M059J (cell line): ENCODE results near the gene SYCN. TPM values are rescaled to one million over a fixed set of nuclear protein-coding genes. Genes with fewer than 3 reads are reported as not detected.

Source experiments
- DNase-seq: peaks from one replicate; pipeline ENCODE4 v3.0.0-alpha.2; 2012; ENCODE audit warnings: low read depth
- total RNA-seq: library from RNA; depleted of rRNA; stranded (reverse); fragments of >200 nt; shearing (Covaris generic); gene quantifications from 2 replicates; pipeline ENCODE4 v1.2.3, GENCODE V29; 2014

Gene SYCN
- total RNA-seq, 1 experiment from 2014 or later: not detected

DNA sequence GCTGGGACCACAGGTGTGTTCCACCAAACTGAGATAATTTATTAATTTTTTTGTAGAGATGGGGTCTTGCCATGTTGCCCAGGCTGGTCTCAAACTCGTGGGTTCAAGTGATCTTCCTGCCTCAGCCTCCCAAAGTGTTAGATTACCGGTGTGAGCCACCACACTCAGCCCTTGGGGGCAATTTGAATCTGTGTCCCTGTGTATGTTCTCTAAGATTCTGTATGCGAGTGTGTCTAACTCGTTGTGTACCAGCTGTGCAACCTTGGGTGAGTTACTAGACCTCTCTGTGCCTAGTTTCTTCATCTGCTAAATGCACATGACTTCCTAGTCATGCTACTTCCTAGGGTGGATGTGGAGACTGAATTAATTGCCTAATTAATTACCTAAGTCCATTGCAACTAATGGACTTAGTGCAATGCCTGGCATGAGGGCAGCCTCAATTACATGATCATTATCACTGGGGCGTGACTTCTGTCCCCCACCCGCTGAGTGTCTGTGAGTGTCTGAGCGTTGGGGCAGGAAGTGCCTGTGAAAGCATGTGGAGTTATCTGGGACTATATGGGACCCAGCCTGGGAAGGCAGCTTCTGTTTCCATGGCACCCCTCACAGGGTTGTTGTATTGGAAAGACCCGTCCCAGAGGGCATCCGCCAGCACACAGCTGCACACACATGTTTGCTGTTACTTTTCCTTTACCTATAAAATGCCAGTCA is 9.1 kb downstream of the SYCN start:
- peak; percentile 36 for DNase-seq

DNA sequence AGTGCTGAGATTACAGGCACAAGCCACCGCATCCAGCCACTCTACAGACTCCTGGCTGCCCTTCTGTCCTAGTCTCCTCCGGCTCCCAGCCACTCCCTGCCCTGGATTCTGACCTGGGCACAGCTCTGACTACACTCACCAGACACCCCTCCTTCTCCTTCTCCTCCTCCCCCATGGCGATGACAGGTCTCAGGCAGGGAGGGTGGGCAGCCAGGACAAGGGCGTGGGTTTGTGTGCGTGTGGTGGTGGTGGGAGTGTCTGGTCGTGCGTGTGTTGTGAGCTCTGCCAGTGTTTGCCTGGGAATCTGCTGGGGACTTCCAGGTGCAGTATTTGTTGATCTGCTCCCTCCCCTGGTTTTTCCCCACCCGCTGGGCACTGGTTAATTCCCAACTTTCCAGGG is 10.3 kb downstream of the SYCN start:
- DNase-seq: peak; percentile 19

DNA sequence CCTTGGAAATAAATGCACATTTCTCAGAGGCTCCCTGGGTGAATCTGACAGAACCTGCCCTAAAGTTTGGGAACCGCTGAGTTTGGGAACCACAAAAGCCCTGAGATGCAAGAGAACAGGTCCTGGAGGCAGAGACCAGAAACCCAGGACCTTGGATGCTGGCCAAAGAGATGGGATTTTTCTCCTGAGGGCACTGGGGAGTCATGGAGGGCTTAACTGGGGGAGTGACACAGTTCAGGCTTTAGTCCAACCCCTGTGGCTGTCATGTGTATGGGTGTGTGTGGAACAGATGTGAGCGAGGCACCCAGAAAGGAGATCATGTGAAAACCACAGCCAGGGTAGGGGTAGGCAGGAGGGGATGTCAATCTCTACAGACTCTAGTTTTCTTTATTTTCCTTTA is 11.2 kb downstream of the SYCN start:
- DNase-seq: peak; percentile 29

DNA sequence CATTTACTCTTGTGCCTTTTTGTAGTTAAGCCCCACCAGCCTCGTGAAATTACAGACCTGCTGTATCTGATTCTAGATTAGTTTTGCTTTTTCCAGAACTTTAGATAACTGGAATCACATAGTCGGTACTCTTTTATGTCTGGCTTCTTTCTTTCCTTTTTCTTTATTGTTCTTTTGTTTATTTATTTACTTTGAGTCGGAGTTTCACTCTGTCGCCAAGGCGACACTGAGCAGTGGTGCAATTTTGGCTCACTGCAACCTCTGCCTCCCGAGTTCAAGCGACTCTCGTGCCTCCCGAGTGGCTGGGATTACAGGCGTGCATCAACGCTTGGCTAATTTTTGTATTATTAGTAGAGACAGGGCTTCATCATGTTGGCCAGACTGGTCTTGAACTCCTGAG is 13.3 kb downstream of the SYCN start:
- no peak for DNase-seq

DNA sequence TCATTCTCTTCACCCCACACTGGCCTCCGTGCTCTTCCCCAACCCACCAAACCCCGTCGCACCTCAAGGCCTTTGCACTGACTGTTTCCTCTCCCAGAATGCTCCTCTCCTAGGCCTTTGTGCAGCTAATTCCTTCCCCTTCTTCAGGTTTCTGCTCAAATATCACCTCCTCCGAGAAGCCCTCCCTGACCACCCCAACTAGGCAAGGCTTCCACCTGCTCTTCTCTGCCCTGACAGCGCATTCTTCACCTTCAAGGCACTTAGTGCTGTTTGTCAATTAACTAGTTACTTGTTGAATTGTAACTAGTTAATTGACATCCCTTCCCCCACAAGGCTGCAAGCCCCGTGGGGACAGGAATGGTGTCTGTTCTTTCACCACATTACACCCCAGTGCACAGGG is 15.1 kb downstream of the SYCN start:
- no peak for DNase-seq

DNA sequence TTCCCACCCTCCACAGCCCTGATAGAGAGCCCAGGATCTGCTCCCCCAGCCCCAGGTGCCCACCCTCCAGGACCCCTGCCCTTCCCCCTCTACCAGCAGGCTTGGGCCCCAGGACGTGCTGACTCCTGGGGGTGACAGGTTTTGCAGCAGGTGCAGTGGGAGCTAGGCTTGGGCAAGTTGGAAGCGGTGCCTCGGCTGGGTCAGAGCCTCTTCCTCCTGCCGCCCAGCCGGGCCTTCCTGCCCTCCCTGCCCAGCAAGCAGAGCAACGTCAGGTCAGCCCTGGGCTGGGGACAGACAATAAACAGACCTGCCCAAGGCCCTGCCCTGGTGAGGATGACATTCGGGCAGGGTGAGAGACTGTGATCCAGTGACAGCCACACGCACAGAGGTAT is 16.5 kb downstream of the SYCN start:
- no peak for DNase-seq

DNA sequence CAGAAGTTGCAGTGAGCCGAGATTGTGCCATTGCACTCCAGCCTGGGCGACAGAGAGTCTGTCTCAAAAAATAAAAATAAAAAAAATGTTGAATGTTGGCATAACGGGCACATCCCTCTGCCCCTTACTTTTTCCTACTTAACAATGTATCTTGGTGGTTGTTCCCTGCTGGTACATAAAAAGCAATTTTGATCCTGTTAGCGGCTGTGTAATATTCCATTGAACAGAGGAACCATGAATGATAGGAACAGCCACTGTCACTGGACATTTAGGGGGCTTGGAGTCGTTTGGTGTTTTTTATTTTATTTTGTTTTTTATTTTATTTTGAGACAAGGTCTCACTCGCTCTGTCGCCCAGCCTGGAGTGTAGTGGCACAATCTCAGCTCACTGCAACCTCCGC is 17.7 kb downstream of the SYCN start:
- no peak for DNase-seq

DNA sequence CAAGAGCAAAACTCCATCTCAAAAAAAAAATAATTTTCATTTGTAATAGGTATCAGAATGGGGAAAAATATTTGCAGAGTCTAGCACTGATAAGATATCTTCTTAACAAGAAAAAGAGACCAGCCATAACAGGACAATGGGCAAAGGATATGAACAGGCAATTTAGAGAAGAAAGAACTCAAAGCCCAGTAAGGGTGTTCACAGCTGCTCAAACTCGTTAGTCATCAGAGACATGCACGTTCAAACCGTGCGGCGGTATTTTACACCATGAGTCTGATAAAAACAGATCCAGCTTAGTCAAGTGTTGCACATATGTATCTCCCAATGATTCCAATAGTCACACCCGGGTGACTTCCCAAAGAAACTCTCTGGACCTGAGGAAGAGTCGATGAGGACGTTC is 21.0 kb downstream of the SYCN start:
- no peak for DNase-seq

DNA sequence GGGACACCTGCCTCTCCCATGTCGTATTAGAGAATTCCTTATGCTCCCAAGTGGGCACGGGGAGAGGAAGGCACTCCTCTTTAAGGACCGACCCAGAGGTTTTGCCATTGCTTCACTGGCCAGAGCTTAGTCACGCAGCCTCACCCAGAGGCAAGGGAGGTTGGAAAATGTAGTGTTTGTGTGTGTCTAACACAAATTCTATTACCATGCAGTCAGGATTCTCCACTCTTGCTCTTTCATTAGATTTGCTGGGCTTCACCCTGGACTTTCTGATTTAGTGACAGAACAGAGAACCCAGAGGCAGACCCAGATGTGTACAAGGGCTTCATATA is 21.9 kb downstream of the SYCN start:
- DNase-seq: no peak

DNA sequence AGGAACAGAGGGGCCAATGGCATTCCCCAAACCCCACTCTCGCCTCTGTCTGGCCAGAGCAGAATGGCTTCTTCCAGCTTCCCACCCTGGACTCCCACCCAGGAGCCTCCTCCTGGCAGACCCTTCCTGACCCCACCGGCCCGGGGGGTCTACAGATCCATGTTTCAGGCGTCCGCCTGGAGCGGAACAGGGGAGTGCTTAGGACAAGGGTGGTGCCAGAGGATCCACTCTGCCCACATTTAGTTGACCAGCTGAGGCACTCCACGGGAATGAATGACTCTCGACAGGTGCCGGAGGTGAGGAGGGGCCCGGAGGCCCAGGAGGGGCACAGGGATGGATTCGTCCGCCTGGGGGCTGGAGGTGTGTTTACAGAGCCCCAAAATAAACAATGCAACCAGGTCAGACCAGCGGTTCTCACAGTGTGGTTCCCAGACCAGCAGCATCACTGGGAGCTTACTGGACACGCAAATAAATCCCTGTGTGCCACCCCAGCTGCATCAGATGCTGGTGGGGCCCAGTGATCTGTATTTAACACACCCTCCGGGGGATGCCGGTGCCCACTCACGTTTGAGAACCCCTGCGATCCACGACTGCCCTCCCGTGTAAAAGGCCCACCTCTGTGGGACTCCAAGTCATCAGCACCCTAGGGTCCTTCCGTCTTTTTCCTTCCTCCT is 22.4 kb downstream of the SYCN start:
- no peak for DNase-seq

DNA sequence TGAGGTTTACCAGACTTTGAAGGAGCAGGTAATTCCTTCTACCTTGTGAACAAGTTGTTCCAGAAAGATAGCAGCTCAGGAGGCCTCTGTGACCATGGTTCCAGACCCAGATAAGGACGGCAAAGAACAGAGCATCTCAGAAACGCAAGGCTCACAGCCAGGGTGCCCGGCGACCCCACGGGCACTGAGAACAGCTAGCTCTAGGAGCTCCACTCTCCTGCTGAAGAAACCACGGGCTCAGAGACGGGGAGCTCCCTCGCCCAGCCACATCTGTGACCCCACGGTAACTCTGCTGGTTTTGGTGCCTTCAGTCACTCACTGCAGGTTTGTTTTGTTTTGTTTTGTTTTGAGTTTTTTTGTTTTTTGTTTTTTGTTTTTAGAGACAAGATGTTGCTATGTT is 23.3 kb downstream of the SYCN start:
- no peak for DNase-seq

DNA sequence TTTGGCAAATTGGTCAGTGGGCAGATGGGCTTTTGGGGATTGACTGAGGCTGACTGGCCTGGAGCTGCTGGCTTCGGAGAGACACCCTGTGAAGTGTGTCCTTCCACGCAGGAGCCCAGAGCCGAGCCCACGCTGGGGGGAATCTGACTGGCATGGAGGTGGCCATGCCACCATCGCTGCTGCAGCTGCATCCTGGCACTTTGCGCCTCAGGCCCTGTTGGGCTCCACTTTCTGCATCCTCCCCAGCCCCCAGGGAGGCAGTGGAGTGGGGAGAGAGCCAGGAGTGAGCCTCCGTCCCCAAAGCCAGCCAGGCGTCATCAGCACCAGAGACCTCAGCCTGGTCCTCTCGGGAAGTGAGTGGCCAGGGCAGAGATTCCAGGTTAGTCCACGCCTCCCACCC is 24.3 kb downstream of the SYCN start:
- no peak for DNase-seq

DNA sequence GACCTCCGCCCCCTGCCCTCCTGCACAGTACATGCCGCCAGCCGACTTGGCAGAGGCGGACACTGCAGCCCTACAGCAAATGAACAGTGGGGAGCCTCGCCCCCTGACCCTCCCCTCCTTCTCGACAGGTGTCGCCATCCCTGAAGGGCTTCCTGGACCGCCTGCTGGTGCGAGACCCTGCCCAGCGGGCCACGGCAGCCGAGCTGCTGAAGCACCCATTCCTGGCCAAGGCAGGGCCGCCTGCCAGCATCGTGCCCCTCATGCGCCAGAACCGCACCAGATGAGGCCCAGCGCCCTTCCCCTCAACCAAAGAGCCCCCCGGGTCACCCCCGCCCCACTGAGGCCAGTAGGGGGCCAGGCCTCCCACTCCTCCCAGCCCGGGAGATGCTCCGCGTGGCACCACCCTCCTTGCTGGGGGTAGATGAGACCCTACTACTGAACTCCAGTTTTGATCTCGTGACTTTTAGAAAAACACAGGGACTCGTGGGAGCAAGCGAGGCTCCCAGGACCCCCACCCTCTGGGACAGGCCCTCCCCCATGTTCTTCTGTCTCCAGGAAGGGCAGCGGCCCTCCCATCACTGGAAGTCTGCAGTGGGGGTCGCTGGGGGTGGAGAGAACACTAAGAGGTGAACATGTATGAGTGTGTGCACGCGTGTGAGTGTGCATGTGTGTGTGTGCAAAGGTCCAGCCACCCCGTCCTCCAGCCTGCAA is 25.6 kb downstream of the SYCN start:
- no peak for DNase-seq

DNA sequence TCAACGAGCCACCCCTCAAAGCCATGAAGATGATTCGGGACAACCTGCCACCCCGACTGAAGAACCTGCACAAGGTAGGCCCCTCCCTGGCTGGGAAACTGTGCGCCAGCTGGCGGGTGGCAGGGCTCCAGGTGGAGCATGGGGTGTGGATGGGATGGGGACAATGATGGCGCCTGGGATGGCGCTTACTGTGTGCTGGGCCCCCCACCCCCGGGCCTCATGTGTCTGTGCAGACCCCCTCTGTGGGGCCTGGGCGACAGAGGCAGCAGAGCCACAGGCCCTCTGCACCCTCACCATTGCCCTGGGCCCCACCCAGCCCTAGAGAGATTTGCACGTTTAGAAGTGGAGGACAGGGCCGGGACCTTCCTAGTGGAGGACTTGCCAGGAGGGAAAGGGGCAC is 26.3 kb downstream of the SYCN start:
- DNase-seq: no peak

DNA sequence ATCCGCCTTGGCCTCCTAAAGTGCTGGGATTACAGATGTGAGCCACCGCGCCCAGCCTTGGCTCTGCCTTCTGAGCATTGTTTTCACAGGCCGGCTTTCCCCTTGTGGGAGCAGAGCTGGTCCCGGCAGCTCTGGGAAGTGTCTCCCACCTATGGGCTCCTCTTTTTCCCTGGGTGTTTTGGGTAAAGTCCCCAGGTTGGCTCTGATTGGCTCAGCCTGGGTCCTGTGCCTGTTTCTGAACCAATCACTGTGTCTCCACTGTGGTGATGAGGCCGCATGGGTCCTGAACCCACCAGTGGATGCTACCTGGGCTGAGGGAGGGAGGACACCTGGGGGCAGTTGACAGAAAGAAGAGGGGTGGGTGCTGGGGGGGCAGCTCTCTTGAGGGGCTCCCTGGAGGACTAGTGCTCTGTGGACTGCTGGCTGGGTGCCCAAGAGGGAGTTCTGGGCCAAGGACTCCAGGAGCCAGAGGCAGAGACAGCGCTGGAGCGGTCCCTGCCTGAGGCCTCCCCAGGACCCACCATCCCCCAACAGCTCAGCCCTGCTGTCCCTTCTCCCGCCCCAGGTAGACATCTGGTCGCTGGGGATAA is 26.9 kb downstream of the SYCN start:
- no peak for DNase-seq

DNA sequence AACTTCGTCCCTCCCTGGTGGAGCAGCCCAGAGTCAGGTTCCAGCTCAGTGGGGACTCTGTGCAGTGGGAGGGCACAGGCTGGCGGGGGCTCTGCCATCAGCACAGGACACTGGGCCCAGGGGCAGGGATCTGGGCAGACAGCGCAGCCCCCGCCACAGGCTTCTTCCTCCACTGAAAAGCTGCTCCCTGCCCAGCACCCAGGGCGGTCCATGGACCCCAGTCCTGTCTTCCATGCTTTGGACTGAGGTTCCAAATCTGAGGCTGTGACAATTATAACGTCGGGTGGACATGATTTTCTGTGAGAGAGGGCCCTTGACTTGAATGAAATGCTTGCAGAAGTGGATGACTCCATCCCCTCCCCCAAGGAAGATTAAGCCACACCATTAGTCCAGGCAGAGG is 28.5 kb downstream of the SYCN start:
- no peak for DNase-seq

DNA sequence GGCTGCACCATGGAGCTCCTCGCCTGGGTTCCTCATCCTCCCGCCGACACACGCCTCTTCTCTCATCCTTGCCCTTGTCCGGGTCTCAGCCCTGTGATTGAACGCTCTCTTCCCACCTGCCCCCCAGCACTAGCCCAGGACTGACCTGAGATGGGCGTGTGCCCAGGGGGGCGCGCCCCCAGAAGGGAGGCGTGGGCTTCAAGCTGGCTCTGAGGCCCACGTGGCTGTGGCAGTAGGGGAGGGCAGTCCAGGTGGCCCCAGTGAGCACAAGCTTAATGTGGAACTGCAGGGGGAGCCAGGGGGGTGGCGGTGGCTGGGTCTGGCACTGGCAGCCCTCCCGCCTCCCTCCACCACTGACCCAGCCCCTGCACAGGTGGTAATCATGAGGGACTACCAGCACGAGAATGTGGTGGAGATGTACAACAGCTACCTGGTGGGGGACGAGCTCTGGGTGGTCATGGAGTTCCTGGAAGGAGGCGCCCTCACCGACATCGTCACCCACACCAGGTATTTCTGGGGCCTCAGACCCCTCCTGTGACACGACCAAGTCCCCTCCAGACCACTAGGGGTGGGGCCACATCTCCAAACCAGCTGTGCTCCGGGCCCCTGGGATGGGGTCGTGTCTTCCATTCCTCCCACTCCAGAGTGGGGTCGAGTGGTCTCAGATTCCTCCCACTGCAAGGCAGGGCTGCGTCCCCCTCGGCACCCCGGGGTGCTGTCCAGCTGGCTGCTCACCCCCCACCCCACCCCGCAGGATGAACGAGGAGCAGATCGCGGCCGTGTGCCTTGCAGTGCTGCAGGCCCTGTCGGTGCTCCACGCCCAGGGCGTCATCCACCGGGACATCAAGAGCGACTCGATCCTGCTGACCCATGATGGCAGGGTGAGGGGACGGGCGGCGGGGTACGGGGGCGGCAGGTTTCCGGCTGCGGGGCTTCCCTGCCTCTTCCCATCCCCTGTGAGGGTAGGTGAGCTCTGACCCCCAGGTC is 29.2 kb downstream of the SYCN start:
- DNase-seq: no peak

DNA sequence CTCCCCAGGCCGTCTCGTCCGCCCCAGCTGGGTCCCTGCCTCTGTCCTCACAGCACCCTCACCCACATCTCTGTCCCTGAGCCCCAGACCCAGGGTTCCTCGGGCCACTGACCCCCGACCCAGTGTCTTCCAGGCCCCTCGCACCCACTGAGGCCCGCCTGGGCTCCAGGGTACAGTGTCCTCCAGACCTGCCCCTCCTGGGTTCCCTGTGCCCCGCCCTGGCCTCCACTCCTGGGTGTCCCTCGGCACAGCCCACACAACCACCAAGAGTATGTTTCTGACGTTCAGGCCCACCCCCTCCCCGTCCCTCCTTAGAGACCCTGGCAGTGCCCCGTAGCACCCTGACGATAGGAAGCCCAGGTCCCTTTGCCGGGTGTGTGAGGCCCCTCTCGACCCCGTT is 29.9 kb downstream of the SYCN start:
- no peak for DNase-seq

DNA sequence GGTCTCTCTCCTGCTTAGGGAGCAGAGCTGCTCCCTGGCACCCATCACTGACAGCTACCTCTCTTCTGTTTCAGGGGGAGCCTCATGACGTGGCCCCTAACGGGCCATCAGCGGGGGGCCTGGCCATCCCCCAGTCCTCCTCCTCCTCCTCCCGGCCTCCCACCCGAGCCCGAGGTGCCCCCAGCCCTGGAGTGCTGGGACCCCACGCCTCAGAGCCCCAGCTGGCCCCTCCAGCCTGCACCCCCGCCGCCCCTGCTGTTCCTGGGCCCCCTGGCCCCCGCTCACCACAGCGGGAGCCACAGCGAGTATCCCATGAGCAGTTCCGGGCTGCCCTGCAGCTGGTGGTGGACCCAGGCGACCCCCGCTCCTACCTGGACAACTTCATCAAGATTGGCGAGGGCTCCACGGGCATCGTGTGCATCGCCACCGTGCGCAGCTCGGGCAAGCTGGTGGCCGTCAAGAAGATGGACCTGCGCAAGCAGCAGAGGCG is 30.5 kb downstream of the SYCN start:
- DNase-seq: no peak

DNA sequence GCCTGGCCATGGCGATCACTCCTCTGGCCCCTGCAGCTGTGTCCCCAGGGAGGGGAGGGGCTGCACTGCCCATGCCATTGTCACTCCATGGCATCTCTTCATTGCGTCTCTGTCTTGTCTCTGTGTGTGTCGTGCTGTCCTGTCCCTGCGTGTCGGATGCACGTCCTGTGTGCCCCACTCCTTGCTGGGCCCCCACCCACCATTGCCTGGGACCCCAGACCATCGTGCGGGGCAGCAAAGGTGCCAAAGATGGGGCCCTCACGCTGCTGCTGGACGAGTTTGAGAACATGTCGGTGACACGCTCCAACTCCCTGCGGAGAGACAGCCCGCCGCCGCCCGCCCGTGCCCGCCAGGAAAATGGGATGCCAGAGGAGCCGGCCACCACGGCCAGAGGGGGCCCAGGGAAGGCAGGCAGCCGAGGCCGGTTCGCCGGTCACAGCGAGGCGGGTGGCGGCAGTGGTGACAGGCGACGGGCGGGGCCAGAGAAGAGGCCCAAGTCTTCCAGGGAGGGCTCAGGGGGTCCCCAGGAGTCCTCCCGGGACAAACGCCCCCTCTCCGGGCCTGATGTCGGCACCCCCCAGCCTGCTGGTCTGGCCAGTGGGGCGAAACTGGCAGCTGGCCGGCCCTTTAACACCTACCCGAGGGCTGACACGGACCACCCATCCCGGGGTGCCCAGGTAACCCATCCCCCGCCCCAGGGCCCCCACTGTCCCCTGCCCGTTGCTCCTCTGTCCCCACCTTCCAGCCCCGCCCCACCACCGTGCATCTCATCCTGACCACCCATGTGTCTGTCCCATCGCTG is 31.2 kb downstream of the SYCN start:
- no peak for DNase-seq
